Hematopoietic multipotent progenitor cell treated with erythropoietin and hydrocortisone succinate and interleukin-3 and kit ligand, for 8 days (in vitro differentiated cells): ENCODE measurements around the gene TEX11.
"Not testable (repeated sequence)": the region's sequence is repeated elsewhere in the genome, so short reads cannot be mapped to it uniquely, and the experiment has no call there.

ENCODE experiments used
- DNase-seq: peaks from one replicate; pipeline ENCODE4 v3.0.0-alpha.2; 2015

TEX11 gene

DNA sequence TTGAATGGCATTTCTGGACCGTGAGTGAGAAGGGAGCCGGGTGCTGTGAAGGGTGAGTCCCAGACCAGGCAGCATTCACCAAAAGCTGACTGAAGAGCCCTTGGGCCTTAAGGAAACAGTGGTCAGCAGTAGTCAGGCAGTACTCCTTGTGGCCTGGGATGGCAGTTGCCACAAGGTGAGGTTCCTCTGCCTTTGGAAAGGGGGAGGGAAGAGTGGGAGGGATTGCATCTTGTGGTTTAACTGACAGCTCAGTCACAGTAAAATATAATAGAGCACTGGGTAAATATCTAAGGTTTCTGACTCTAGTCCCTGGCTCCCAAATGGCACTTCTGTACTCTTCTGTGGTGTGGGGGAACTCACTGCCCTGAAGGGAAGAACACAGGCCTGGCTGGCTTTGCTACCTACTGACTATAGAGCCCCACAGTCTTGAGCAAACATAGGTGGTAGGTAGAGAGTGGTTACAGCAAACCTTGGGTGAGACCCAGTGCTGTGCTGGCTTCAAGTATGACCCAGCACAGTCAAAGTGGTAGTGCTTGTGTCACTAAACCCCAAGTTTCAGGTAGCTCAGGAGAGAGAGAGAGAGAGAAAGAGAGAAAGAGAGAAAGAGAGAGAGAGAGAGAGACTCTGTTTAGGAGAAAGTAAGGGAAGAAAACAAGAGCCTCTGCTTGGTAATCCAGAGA, 154.2 kb downstream of the TEX11 start:
- no peak for DNase-seq

DNA sequence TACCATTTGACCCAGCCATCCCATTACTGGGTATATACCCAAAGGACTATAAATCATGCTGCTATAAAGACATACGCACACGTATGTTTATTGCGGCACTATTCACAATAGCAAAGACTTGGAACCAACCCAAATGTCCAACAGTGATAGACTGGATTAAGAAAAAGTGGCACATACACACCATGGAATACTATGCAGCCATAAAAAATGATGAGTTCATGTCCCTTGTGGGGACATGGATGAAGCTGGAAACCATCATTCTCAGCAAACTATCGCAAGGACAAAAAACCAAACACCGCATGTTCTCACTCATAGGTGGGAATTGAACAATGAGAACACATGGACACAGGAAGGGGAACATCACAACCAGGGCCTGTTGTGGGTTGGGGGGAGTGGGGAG, 174.7 kb downstream of the TEX11 start:
- DNase-seq, result not testable (repeated sequence)

DNA sequence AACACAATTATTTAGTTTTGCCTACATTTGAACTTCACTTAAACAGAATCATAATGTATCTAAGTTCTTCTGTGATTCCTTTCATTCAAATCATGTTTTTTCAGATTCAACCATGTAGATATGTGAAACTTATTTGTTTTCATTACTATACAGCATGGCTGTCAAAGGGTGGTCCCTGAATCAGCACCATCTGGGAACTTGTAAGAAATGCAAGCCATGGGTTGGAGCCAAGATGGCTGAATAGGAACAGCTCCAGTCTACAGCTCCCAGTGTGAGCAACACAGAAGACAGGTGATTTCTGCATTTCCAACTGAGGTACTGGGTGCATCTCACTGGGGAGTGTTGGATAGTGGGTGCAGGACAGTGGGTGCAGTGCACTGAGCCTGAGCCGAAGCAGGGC, 180.6 kb downstream of the TEX11 start:
- DNase-seq, result not testable (repeated sequence)

DNA sequence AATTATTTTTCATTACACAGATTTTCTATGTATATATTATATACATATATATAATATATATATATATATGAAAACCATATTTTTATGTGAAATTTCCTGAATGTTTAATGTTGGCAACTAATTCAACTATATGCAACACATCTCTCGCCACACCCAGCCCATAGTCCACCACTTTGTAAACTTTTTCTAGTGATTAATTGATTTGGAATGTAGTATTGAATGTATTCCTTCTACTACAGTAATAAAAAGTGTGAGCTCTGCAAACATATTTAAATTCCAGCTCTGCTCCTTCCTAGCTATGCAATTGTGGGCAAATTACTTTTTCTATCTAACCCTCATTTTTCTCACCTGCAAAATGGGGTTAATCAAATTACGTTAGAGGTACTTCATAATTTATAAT, 187.8 kb downstream of the TEX11 start:
- no peak for DNase-seq

DNA sequence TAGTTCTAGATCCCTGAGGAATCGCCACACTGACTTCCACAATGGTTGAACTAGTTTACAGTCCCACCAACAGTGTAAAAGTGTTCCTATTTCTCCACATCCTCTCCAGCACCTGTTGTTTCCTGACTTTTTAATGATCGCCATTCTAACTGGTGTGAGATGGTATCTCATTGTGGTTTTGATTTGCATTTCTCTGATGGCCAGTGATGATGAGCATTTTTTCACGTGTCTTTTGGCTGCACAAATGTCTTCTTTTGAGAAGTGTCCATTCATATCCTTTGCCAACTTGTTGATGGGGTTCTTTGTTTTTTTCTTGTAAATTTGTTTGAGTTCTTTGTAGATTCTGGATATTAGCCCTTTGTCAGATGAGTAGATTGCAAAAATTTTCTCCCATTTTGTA, 197.2 kb downstream of the TEX11 start:
- not testable (repeated sequence) for DNase-seq

DNA sequence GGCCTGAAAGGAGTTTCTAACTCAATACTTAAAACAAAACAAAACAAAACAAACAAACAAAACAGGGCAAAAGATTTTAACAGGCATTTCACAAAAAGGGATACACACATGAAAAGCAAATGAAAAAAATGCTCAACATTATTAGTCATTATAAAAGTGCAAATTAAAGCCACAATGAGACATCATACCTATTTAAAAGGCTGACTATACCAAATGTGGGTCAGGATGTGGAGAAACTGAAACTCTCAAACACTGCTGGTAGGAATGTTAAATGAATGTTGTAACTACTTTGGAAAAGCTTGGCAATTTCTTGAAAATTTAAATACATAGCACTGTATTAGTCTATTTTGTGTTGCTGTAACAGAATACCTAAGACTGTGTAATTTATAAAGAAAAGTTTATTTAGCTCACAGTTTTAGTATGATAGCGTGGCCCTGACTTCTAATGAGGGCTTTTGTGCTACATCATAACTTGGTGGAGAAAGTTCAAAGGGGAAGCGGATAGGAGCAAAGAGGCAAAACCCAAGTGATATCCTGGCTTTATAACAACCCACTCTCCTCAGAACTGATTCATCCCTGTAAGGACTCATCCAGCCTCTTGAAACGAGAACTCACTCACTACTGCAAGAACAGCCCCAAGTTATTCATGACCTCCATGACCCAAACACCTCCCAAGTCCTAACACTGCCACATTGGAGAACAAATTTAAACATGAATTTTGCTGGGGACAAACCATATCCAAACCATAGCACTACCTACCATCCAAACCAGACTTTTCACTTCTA, 214.0 kb downstream of the TEX11 start:
- no peak for DNase-seq

DNA sequence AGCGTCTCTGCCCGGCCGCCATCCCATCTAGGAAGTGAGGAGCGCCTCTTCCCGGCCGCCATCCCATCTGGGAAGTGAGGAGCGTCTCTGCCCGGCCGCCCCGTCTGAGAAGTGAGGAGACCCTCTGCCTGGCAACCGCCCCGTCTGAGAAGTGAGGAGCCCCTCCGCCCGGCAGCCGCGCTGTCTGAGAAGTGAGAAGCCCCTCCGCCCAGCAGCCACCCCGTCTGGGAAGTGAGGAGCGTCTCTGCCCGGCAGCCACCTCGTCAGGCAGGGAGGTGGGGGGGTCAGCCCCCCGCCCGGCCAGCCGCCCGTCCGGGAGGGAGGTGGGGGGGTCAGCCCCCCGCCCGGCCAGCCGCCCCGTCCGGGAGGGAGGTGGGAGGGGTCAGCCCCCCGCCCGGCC, 229.1 kb downstream of the TEX11 start:
- DNase-seq, result not testable (repeated sequence)

DNA sequence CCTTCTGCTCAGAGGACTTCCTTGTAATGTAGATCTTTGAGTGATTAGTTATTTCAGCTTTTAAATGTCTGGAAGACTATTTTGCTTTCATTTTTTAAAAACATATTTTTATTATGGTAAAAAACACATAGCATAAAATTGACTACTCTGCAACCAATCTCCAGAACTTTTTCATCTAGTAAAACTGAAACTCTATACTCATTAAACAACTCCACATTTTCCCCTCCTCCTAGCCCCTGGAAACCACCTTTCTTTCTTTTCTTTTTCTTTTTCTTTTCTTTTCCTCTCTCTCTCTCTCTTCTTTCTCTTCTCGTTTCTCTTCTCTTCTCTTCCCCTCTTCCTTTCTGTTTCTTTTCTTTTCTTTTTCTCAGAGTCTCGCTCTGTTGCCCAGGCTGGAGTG, 233.2 kb downstream of the TEX11 start:
- no peak for DNase-seq

DNA sequence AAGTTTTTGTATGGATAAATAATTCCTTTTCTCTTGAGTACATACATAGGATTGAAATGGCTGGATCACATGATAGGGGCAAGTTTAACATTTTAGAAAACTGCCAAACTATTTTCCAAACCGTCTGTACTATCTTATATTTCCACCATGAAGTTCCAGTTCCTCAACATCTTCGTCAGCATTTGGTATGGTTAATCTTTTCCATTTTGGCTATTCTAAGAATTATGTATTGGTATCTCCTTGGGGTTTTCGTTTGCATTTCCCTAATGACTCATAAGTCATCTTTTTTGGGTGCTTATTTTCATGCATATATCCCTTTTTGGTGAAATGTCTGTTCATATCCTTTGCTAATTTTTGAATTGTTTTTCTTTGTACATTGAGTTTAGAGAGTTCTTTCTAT, 236.2 kb downstream of the TEX11 start:
- no peak for DNase-seq

DNA sequence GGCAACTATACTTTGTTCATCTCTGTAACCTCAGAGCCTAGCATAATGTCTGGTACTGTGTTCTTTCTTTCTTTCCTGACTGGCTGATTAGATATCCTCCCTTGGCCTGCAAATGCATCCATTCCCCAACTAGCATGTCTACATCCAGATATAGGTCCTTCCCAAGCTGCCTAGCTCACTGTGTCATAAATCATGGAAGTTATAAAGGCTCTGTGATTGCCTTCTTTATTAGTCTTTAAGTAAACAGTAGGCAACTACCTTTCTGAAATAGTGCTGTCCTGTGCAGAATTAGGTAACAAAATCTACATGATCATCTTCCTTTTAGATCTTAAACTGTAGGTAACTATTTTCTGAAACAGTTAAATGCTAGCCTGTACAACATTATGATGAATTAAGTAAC, 239.4 kb downstream of the TEX11 start:
- no peak for DNase-seq

DNA sequence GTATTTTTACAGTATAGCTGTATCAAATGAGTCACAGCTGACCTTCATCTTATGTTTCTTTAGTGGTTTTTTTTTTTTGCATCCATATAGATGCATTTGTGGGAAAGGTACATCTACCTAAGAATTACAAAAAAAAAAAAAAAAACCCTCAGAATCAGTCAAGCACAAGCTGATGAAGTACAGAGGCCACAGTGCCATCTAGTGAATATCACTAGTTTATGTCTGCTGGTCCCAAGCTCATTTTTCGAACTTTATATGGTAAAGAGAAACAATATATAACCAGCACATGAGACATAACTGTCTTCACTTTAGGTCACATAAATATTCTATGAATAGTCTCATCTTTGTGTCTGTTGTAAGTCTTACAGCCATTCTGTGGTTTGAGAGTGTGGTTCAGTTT, 243.8 kb downstream of the TEX11 start:
- peak; percentile 9 for DNase-seq

DNA sequence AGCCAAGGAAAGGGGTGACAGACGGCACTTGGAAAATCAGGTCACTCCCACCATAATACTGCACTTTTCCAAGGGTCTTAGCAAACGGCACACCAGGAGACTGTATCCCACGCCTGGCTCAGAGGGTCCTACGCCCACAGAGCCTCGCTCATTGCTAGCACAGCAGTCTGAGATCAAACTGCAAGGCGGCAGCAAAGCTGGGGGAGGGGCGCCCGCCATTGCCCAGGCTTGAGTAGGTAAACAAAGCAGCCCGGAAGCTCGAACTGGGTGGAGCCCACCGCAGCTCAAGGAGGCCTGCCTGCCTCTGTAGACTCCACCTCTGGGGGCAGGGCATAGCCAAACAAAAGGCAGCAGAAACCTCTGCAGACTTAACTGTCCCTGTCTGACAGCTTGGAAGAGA, 247.4 kb downstream of the TEX11 start:
- DNase-seq, result not testable (repeated sequence)

DNA sequence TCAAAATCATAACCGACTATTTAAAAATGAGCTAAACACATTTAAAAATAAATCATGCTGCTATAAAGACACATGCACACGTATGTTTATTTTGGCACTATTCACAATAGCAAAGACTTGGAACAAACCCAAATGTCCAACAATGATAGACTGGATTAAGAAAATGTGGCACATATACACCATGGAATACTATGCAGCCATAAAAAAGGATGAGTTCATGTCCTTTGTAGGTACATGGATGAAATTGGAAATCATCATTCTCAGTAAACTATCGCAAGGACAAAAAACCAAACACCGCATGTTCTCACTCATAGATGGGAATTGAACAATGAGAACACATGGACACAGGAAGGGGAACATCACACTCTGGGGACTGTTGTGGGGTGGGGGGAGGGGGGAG, 251.0 kb downstream of the TEX11 start:
- not testable (repeated sequence) for DNase-seq

DNA sequence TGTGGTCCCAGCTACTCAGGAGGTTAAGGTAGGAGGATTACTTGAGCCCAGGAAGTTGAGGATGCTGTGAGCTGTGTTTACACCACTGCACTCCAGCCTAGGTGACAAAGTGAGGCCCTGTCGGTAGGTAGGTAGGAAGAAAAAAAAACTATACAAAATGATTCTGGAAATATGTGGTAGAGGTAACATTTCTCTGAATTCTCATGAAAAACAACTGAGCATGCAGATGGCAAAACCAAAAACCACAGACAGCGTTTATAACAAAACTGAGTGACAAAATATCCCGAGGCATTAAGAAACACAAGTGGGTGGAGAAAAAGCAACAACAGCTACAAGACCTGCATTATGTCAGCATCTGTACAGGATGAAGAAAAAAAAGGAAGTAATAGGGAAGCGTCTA, 252.2 kb downstream of the TEX11 start:
- no peak for DNase-seq

DNA sequence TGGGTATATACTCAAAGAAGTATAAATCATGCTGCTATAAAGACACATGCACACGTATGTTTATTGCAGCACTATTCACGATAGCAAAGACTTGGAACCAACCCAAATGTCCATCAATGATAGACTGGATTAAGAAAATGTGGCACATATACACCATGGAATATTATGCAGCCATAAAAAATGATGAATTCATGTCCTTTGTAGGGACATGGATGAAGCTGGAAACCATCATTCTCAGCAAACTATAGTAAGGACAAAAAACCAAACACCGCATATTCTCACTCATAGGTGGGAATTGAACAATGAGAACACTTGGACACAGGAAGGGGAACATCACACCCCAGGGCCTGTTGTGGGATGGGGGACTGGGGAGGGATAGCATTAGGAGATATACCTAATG, 260.6 kb downstream of the TEX11 start:
- not testable (repeated sequence) for DNase-seq

DNA sequence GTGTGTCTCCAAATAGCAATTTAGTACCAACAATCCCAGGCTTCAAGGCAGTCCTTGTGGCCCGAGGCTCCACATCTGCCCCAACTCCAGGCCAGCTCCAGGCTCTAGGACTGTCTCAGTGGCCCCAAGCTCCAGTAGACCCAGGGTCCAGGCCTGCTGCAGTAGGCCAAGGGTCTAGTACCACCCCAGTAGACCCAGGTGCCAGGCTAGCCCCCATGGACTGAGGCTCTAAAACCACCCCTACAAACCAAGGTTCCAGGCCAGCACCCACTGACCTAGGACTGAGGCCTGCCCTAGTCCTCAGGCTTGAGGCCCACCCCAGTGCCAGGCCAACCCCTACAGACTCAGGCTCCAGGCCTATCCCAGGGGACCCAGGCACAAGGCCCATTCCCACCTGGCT, 272.3 kb downstream of the TEX11 start:
- DNase-seq, result no peak

DNA sequence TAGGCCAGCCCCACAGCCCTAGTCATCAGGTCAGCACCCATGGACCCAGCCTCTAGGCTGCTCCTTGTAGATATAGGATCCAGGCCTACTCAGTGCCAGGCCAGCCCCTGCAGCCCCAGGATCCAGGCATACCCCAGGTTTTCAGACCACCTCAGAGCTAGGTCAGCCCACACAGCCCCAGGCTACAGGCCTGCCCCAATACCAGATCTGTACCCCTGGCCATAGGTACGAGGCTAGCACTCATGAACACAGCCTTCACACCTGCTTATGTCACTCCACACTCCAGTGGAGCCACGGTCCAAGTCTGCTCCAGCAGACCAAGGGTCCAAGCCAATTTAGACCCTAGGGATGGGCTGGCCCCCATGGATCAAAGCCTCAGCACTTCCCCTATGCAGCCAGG, 272.8 kb downstream of the TEX11 start:
- no peak for DNase-seq

DNA sequence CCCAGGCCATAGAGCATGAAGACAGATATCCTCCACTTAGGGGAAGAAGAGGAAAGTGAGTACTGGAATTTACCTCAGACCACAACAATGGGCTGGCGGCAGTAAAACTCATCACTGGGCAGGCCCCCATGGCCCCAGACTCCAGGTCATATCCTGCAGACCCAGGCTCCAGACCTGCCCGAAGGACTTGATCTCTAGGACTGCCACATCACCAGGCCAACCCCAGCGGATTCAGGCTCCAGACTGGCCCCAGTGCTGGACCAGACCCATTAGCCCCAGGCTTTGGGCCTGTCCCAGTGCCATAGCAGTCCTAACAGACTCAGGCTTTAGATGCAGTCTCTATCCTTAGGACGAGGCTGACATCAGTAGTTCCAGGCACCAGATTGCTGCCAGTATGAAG, 273.3 kb downstream of the TEX11 start:
- no peak for DNase-seq

DNA sequence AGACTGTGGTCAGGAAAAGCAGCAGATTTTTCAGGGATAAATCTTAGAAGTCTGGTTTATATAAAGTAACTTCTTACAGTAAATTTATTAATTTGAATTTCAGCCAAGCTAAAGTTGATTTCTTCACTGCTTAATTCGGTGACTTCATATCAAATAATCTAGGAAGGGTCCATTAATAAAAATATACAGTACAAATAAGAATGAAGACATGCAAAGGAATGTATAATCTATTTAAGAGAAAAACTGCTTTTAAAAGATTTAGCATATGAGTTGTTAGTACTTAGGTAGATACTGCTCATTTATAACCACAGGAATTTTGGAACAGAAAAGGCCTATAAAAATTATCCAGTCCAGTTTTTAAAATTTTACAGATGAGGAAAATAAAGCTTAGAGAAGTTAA, 286.8 kb downstream of the TEX11 start:
- DNase-seq, result no peak

DNA sequence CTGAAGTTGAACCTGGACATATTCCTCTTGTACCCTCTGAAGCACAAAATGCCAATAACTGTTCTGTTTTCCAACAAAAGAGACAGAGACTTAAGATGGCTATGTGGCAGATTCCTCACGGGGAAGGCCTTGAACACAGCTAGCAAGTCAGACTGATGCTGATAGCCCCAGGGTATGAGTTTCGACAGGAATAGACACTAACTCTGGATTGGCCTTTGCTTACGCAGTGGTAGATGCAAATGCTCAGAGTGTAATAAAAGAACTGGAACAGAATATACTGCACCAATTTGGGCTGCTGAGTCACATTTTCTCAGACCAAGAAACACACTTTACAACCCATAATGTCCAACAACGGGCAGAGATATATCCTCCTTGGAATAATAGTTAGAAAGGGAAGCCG, 290.0 kb downstream of the TEX11 start:
- DNase-seq, result no peak

DNA sequence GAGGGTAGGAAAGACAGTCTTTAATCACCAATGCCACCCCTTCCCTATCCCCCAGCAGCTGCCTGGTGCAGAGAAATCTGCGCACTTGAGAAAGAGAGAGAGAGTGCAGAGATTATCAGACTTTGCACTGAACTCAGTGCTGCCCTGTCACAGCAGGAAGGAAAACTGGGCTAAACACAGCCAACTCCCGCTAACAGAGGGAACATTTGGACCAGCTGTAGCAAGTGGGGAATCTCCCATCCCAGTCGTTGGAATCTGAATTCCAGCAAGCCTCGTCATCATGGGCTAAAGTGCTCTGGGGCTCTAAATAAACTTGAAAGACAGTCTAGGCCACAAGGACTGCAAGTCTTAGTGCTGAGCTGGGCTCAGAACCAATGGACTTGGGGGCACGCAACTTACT, 295.2 kb downstream of the TEX11 start:
- no peak for DNase-seq

DNA sequence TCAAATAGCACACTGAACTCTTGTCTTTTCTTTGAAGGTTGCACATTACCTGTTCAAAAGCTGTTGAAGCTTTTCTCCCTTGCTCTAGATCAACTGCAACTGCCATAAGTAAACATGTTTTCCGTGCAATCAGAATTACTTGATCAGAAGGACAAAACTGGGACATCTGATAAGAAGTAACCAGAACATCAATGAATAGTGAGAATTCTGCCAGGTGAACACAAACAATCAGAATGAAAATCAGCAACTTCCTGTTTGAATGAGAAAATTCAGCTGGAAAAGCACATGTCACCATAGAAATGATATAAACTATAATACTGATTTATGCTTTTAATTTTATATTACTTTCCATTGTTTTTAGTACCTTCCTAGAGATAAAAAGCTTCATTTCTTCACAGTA, 303.2 kb downstream of the TEX11 start:
- no peak for DNase-seq

DNA sequence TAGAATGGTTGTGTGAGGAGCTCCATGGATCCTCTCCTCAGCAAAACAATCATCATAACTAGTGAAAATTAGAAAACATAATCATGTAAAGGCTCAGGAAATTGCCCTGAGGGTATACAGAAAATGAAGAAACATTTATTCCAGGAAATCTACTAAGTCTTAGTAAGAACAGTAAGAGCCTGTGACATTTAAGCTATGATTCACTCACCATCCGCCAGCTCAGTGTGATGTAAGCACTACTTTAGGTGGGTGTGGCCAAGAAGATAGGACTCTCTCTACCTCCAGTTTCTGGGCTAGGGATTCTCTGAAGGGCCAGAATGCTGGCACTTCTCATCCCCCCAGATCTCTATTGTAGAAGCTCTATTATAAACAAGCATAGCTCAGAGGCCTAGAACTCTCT, 316.4 kb downstream of the TEX11 start:
- no peak for DNase-seq

DNA sequence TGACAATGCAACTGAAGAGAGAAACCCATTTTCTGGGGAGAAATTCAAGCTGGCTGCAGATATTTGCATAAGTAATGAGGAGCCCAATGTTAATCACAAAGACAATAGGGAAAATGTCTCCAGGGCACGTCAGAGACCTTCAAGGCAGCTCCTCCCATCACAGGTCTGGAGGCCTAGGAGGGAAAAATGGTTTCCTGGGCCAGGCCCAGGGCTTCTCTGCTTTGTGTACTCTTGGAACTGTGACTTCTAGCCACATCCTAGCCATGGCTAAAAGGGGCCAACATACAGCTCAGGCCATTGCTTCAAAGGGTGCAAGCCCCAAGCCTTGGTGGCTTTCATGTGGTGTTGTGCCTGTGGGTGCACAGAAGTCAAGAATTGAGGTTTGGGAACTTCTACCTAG, 321.4 kb downstream of the TEX11 start:
- DNase-seq, result not testable (repeated sequence)

DNA sequence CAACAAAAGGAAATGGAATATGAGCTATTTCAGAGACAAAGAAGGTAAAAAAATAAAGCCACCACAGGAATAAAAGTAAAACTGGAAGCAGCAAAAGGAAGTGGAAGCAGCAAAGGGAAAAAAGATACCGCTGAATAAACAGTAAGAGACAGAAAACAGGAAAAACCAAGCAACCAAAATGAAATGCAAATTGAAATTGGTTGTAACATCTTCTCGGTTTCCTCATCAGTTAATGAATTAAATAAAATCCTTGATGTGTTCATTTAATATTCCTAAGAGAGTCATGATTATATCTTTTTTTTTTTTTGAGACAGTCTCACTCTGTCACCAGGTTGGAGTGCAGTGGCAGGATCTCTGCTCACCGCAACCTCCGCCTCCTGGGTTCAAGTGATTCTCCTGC, 331.1 kb downstream of the TEX11 start:
- no peak for DNase-seq
